K562 (cell line): ENCODE results near the gene ZSWIM6. TPM values are rescaled to one million over a fixed set of nuclear protein-coding genes. Genes with fewer than 3 reads are reported as not detected.

Source experiments
- ATAC-seq: fragments of 200-7000 bp; cut with Tn5 transposase; 3 replicates; pipeline ENCODE4 v1.9.1; 2020; ENCODE audit warnings: moderate library complexity
- BruUV-seq: library from RNA; stranded (reverse); fragments of 400-500 nt; replicated peaks from 2 replicates; lab custom pipeline; 2021; lab: Mats Ljungman, UMichigan
- CTCF ChIA-PET: fragments of 300-600 bp; formaldehyde crosslinking; extraction: SDS; loops from one replicate; lab custom pipeline; 2021; ENCODE audit warnings: low intra/inter-chr PET ratio; lab: Yijun Ruan, JAX
- POLR2A ChIA-PET: fragments of 300-600, 350-650 bp; sonication (Branson Sonifier 250); formaldehyde crosslinking; extraction: SDS; loops from one replicate; lab custom pipeline; 2021; ENCODE audit warnings: antibody characterized with exemption, inconsistent platforms; lab: Yijun Ruan, JAX
- DNase-seq, 4 experiments: peaks; one replicate each; pipeline versions ENCODE4 v3.0.0 to v3.0.0-alpha.2; 2011 to 2018; ENCODE audit warnings: low spot score in 3 of 4, mixed read lengths in 3 of 4; ENCODE audit errors: extremely low read depth in 1 of 4
- FAIRE-seq: peaks from 2 replicates; lab custom pipeline; 2011; peaks lifted over from hg19 to GRCh38; lab: Jason Lieb, UNC
- H2AFZ ChIP-seq: 2 replicates; pipeline ENCODE4 v1.6.0; 2011; ENCODE audit warnings: low read depth, low read length, control low read depth, inconsistent platforms
- H3K27ac ChIP-seq: fragments of 200-600 bp; 3 replicates; pipeline ENCODE4 v1.8.0; 2011; ENCODE audit warnings: low read depth, mild to moderate bottlenecking, control low read depth, inconsistent platforms, low read length, moderate library complexity, mixed read lengths; ENCODE audit errors: extremely low read depth
- H3K27me3 ChIP-seq, 2 experiments: fragments of 300-600 bp in 1 of 2; 2 replicates in 1 of 2; 3 replicates in 1 of 2; pipeline versions ENCODE4 v1.6.0 to v1.8.0; 2011; ENCODE audit warnings: inconsistent platforms in 2 of 2, low read length in 2 of 2, mild to moderate bottlenecking in 1 of 2, mixed read lengths in 1 of 2, moderate library complexity in 1 of 2; ENCODE audit not compliant: control insufficient read depth in 2 of 2, insufficient read depth in 2 of 2
- H3K36me3 ChIP-seq: fragments of 300-600 bp; 3 replicates; pipeline ENCODE4 v1.8.0; 2011; ENCODE audit warnings: mild to moderate bottlenecking, low read length, inconsistent platforms; ENCODE audit not compliant: control insufficient read depth, insufficient read depth
- H3K4me1 ChIP-seq, 2 experiments: fragments of 200-600 bp in 1 of 2; replicated peaks in 1 of 2; 2 replicates in 1 of 2; 3 replicates in 1 of 2; pipeline versions ENCODE4 v1.5.1 to v1.8.0; 2011; ENCODE audit warnings: inconsistent platforms in 2 of 2, low read length in 2 of 2, mild to moderate bottlenecking in 1 of 2, mixed read lengths in 1 of 2, moderate library complexity in 1 of 2; ENCODE audit not compliant: control insufficient read depth in 2 of 2, insufficient read depth in 2 of 2
- H3K4me2 ChIP-seq: 2 replicates; pipeline ENCODE4 v1.6.1; 2011; ENCODE audit warnings: low read length, control low read depth, inconsistent platforms, mixed read lengths; ENCODE audit not compliant: insufficient read depth
- H3K4me3 ChIP-seq: fragments of 200-600 bp; sonication (generic), shearing (Covaris generic); 2 replicates; pipeline ENCODE4 v1.5.1; 2016; ENCODE audit warnings: control low read depth, inconsistent platforms
- H3K79me2 ChIP-seq: fragments of 200-600 bp; 3 replicates; pipeline ENCODE4 v1.8.0; 2011; ENCODE audit warnings: low read length, inconsistent platforms; ENCODE audit not compliant: control insufficient read depth, insufficient read depth
- H3K9ac ChIP-seq, 2 experiments: 2 replicates each; pipeline versions ENCODE4 v1.6.0 to v1.6.1; 2011; ENCODE audit warnings: low read depth in 2 of 2, low read length in 2 of 2, control low read depth in 1 of 2, inconsistent platforms in 1 of 2, mild to moderate bottlenecking in 1 of 2, mixed read lengths in 1 of 2; ENCODE audit not compliant: insufficient read depth in 1 of 2
- H3K9me1 ChIP-seq: one replicate; pipeline ENCODE4 v1.6.0; 2011; ENCODE audit warnings: inconsistent platforms, mild to moderate bottlenecking, low read length, moderate library complexity; ENCODE audit not compliant: control insufficient read depth, insufficient read depth
- H3K9me3 ChIP-seq: replicated peaks from 2 replicates; pipeline ENCODE4 v1.5.1; 2011; ENCODE audit warnings: low read depth, low read length, inconsistent platforms; ENCODE audit not compliant: control insufficient read depth, insufficient read depth
- H4K20me1 ChIP-seq: replicated peaks from 2 replicates; pipeline ENCODE4 v1.6.1; 2011; ENCODE audit warnings: low read length, inconsistent platforms, mixed read lengths; ENCODE audit not compliant: control insufficient read depth, insufficient read depth
- CEBPG ChIP-seq, 3 experiments: fragments of 200-800 bp in 1 of 3; sonication (Bioruptor generic) in 1 of 3; sonication (generic) in 1 of 3; formaldehyde crosslinking in 1 of 3; IDR thresholded peaks in 2 of 3; conservative IDR thresholded peaks in 1 of 3; 2 replicates each; pipeline versions ENCODE4 v1.6.1 to v1.8.0; 2016 to 2022; ENCODE audit warnings: missing compliant biosample characterization in 2 of 3, missing genetic modification characterization in 2 of 3, mild to moderate bottlenecking in 1 of 3, missing genetic modification reagents in 1 of 3
- RAD21 ChIP-seq, 2 experiments: fragments of 250-450 bp in 1 of 2; fragments of 450-650 bp in 1 of 2; sonication (Bioruptor Pico) in 1 of 2; formaldehyde crosslinking in 1 of 2; IDR thresholded peaks in 1 of 2; conservative IDR thresholded peaks in 1 of 2; 2 replicates each; pipeline versions ENCODE4 v1.4.0 to v1.8.0; 2020 to 2022; ENCODE audit warnings: mild to moderate bottlenecking in 2 of 2, moderate library complexity in 1 of 2
- ZMIZ1 ChIP-seq, 2 experiments: fragments of 150-350 bp in 1 of 2; IDR thresholded peaks; 2 replicates each; pipeline ENCODE4 v1.6.1; 2012 to 2016; ENCODE audit warnings: low read depth in 2 of 2, low read length in 2 of 2, mild to moderate bottlenecking in 1 of 2, moderate library complexity in 1 of 2
- WGBS: fragments of 100-300 bp; shearing (Covaris generic); methylation state at CpG from one replicate; pipeline ENCODE4 v1.1.6; 2016; ENCODE audit warnings: low coverage, mixed read lengths; ENCODE audit not compliant: insufficient coverage; ENCODE audit errors: missing lambda C conversion rate; 5-methylcytosine and 5-hydroxymethylcytosine counted together
- in situ Hi-C: fragments of 300-500 bp; cut with MboI; formaldehyde crosslinking; loops from 4 replicates; pipeline ENCODE4 v1.15.0; 2018; ENCODE audit warnings: inconsistent platforms, mixed read lengths
- intact Hi-C: fragments of 100-400 bp; cut with micrococcal nuclease; formaldehyde crosslinking; loops from 2 replicates; pipeline ENCODE4 v1.14.2; 2022
- polyA plus RNA-seq, 8 experiments: library from polyadenylated mRNA; depleted of rRNA in 4 of 8; stranded (reverse) in 5 of 8; unstranded in 3 of 8; fragments of >200 nt; fragmentation: Nextera tagmentation in 2 of 8; fragmentation: Illumina TruSeq in 1 of 8; extraction: Ambion mirVana in 2 of 8; extraction: Trizol in 1 of 8; gene quantifications; 2 replicates each; pipeline versions ENCODE4 v1.2.1 to v1.2.3, GENCODE V29; 2011 to 2014; ENCODE audit warnings: inconsistent platforms in 1 of 8, missing spikeins in 1 of 8
- total RNA-seq, 7 experiments: library from RNA; depleted of rRNA in 6 of 7; stranded (reverse); fragments of >200 nt in 6 of 7; fragmentation: Illumina TruSeq in 2 of 7; extraction: Trizol in 2 of 7; gene quantifications; 2 replicates each; pipeline versions ENCODE4 v1.2.1 to v1.2.3, GENCODE V29; 2011 to 2021; ENCODE audit warnings: low replicate concordance in 1 of 7
- TF ChIP-seq, protein P1 (sequence below), 3 experiments: IDR thresholded peaks in 2 of 3; conservative IDR thresholded peaks in 1 of 3; 2 replicates each; pipeline ENCODE4 v1.5.1; 2011 to 2012; ENCODE audit warnings: low read length in 3 of 3, mild to moderate bottlenecking in 3 of 3, control low read depth in 2 of 3, improper control_type of control experiment in 1 of 3, inconsistent platforms in 1 of 3, low read depth in 1 of 3, mixed read lengths in 1 of 3, moderate library complexity in 1 of 3; ENCODE audit not compliant: insufficient read depth in 2 of 3

Gene ZSWIM6
- total and polyA plus RNA-seq, 9 of the 15 experiments (the other 6 are each of a cell fraction or from before 2014, with no cell fraction given), result 0.81 to 3.2 (median 2.0) TPM

DNA sequence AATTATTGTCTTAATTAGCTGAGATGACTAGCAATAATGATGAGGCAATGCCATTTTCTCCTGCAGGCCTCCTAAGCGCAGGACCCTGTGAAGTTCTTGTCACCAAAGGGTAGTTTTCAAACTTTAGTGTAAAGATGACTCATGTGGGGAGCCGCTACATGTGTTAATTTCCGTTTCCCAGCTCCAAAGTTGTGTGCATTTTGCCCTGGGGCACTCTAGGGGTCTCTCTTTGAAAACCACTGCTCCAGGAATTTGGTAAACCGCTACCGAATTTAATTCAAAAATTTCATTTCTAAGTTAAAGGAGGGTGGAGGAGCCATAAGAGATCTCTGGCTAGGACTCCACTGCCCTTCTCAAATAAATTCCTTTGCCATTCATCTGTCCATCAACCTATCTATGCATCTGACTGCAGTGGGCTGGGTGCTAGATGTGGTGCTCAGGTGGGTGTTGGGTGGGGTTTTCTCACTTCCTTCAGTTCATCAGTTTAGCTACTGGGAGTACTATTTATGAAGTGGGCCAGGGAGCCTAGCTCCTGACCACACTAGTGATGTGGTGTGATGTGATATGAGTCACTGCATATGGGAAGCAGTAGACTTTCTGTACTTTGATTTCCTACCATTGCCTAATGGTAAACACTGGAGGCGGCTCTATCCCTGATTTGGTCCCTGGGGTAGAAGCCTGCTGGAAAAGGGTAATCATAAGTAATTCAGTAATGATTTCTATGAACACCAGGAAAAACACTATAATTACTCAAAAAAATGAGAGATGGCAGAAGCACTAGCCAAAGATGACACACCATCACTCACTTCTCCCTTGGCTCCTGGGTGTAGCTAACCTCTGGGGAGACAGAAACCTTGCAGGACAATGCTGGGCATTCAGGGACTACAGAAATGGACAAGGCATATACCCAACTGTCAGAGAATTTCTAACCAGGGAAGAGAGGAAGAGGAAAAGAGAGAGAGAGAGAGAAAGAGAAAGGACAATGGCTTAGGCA lies 4.0 kb upstream of the ZSWIM6 start:
- FAIRE-seq, result peak; percentile 23
- Histone ChIP-seq H3K9me3 (no peaks in the 10 kb centered on the region), H3K27ac (no peak overlapping the region), H3K4me1 (peaks cover 0 to 20% of the 10 kb centered on the region in 2 experiments; a peak in 2 of 5 replicates), H3K27me3 (peaks cover 46% of the 10 kb centered on the region in 2 experiments), H3K9ac (no peak overlapping the region), H3K9me1 (no peaks in the 10 kb centered on the region), H4K20me1 (0 out of 2 replicates have a peak, but pooled peaks cover 5% of the 10 kb centered on the region), H3K4me2 (no peak overlapping the region), H2AFZ (no peak overlapping the region), H3K36me3 (no peaks in the 10 kb centered on the region), H3K79me2 (no peaks in the 10 kb centered on the region), H3K4me3 (no peak overlapping the region)
- ChIA-PET CTCF (no interaction called here), POLR2A (no interaction called here)
- 1% methylated on average over 6 of the region's 6 CpGs for WGBS
- intact Hi-C loops, result no loop called here
- peak in 2 of 4 experiments; percentile 13 to 21 for DNase-seq
- no peak for ATAC-seq
- no TSS peak for BruUV-seq
- in situ Hi-C loops, result no loop called here
- TF ChIP-seq CEBPG (CRISPR knock-in tag; IDR thresholded peaks at IDR 0.05) (no peak), CEBPG (tag; conservative IDR thresholded peaks at IDR 0.05 in 1 of 2, IDR thresholded peaks at IDR 0.05 in 1 of 2) (peak in 1 of 2 experiments; percentile 59; a peak in 2 of 4 replicates), RAD21 (CRISPR knock-in tag; conservative IDR thresholded peaks at IDR 0.05 in 1 of 2, IDR thresholded peaks at IDR 0.05 in 1 of 2) (peak in 1 of 2 experiments; percentile 33; a peak in 1 of 4 replicates), ZMIZ1 (IDR thresholded peaks at IDR 0.05; ENCODE audit: low read depth in 2 of 2, low read length in 2 of 2) (no peak)
- TF ChIP-seq, protein P1, sequence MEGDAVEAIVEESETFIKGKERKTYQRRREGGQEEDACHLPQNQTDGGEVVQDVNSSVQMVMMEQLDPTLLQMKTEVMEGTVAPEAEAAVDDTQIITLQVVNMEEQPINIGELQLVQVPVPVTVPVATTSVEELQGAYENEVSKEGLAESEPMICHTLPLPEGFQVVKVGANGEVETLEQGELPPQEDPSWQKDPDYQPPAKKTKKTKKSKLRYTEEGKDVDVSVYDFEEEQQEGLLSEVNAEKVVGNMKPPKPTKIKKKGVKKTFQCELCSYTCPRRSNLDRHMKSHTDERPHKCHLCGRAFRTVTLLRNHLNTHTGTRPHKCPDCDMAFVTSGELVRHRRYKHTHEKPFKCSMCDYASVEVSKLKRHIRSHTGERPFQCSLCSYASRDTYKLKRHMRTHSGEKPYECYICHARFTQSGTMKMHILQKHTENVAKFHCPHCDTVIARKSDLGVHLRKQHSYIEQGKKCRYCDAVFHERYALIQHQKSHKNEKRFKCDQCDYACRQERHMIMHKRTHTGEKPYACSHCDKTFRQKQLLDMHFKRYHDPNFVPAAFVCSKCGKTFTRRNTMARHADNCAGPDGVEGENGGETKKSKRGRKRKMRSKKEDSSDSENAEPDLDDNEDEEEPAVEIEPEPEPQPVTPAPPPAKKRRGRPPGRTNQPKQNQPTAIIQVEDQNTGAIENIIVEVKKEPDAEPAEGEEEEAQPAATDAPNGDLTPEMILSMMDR (IDR thresholded peaks at IDR 0.05 in 2 of 3, conservative IDR thresholded peaks at IDR 0.05 in 1 of 3; ENCODE audit: insufficient read depth in 2 of 3, low read depth in 1 of 3, low read length in 3 of 3), result peak in 2 of 3 experiments; percentile 5 to 15; a peak in 2 of 6 replicates
